ENCODE data around the gene EXD2. TPM values are rescaled to one million over a fixed set of nuclear protein-coding genes. Genes with fewer than 3 reads are reported as not detected.

EXD2 gene
- total and polyA plus RNA-seq, 2 of the 13 experiments (the other 11 are each of a cell fraction or from before 2014, with no cell fraction given) = 9.5 to 15.1 TPM

DNA sequence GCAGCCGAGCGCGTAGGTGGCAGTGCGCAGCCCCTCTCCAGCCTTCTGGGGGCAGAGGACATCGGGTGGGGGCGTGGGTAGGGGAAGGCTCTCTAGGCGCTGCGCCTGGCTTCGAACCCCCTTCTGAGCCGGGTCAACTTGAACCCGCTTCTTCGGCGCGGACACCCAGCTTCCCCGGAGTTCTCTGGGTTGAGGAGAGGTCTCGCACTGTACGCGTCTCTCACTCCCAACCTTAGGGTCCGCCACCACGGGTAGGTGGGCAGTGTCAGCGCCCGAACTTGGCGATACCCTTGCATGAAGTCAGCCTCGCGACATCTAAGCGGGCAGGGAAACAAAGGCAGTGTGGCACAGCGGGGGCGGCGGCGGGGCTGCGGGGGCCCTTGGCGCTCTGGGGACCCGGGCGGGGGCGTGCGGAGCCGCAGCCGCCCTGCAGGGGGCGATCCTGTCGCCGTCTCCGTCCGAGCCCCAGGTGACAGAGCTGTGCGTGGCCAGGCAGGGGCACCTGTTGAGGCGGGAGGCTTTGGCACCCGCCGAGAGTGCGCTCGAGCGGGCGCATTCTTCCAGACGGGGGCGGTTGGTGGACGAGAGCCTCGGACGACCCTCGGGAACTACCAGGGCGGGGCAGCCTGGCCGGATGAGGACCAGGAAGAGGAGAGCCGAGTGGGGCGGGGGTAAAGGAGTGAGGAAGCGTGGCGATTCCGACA lies 69.7 kb downstream of the EXD2 start (continued):
- TF ChIP-seq ZNF772 (CRISPR knock-in tag; IDR thresholded peaks at IDR 0.05) = 0 out of 2 replicates have a peak, but pooled peaks have one; percentile 7
- no peak for TF ChIP-seq ZBTB1 (CRISPR knock-in tag; IDR thresholded peaks at IDR 0.05; ENCODE audit: borderline replicate concordance)
- peak; percentile 11; the same call in 1 of the 2 replicates for TF ChIP-seq PHF8 (CRISPR knock-in tag; IDR thresholded peaks at IDR 0.05)
- TF ChIP-seq ZNF556 (CRISPR knock-in tag; IDR thresholded peaks at IDR 0.05; ENCODE audit: borderline replicate concordance) = 0 out of 2 replicates have a peak, but pooled peaks have one; percentile 28
- 0 out of 2 replicates have a peak, but pooled peaks have one; percentile 18 for TF ChIP-seq KDM5B (CRISPR knock-in tag; IDR thresholded peaks at IDR 0.05; ENCODE audit: borderline replicate concordance)
- TF ChIP-seq, protein P1, sequence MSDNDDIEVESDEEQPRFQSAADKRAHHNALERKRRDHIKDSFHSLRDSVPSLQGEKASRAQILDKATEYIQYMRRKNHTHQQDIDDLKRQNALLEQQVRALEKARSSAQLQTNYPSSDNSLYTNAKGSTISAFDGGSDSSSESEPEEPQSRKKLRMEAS (IDR thresholded peaks at IDR 0.05) = peak; percentile 35; the same call in 1 of the 2 replicates
- 0 out of 2 replicates have a peak, but pooled peaks have one; percentile 30 for TF ChIP-seq ZSCAN21 (CRISPR knock-in tag; IDR thresholded peaks at IDR 0.05; ENCODE audit: borderline replicate concordance)
- 0 out of 2 replicates have a peak, but pooled peaks have one; percentile 45 for TF ChIP-seq ZNF446 (CRISPR knock-in tag; IDR thresholded peaks at IDR 0.05)
- no peak for TF ChIP-seq ZNF121 (CRISPR knock-in tag; IDR thresholded peaks at IDR 0.05)
- TF ChIP-seq, protein P2, sequence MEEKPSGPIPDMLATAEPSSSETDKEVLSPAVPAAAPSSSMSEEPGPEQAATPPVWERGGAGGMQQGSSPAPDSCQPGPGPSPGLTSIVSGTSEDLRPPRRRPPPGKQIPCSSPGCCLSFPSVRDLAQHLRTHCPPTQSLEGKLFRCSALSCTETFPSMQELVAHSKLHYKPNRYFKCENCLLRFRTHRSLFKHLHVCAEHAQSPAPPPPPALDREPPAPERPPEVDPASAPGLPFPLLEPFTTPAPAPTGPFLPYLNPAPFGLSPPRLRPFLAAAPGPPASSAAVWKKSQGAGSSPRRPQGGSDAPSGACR (CRISPR knock-in tag; IDR thresholded peaks at IDR 0.05) = 0 out of 2 replicates have a peak, but pooled peaks have one; percentile 26
- TF ChIP-seq IKZF1 (IDR thresholded peaks at IDR 0.05) = no peak
- peak; percentile 38 for TF ChIP-seq XRCC5 (optimal IDR thresholded peaks at IDR 0.05; ENCODE audit: low read length)
- TF ChIP-seq ZNF777 (CRISPR knock-in tag; IDR thresholded peaks at IDR 0.05) = peak; percentile 69; the same call in 1 of the 2 replicates
- TF ChIP-seq, protein P3, sequence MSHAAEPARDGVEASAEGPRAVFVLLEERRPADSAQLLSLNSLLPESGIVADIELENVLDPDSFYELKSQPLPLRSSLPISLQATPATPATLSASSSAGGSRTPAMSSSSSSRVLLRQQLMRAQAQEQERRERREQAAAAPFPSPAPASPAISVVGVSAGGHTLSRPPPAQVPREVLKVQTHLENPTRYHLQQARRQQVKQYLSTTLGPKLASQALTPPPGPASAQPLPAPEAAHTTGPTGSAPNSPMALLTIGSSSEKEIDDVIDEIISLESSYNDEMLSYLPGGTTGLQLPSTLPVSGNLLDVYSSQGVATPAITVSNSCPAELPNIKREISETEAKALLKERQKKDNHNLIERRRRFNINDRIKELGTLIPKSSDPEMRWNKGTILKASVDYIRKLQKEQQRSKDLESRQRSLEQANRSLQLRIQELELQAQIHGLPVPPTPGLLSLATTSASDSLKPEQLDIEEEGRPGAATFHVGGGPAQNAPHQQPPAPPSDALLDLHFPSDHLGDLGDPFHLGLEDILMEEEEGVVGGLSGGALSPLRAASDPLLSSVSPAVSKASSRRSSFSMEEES (CRISPR knock-in tag; IDR thresholded peaks at IDR 0.05) = no peak
- 0 out of 2 replicates have a peak, but pooled peaks have one; percentile 30 for TF ChIP-seq KDM3A (CRISPR knock-in tag; IDR thresholded peaks at IDR 0.05; ENCODE audit: low read depth)
- no peak for TF ChIP-seq TP53 (CRISPR knock-in tag; conservative IDR thresholded peaks at IDR 0.05)
- TF ChIP-seq TGIF2 (CRISPR knock-in tag; IDR thresholded peaks at IDR 0.05) = 0 out of 2 replicates have a peak, but pooled peaks have one; percentile 47
- TF ChIP-seq HDAC1 (CRISPR knock-in tag; IDR thresholded peaks at IDR 0.05) = peak; percentile 44; the same call in 1 of the 2 replicates
- no peak for TF ChIP-seq HOXD1 (CRISPR knock-in tag; IDR thresholded peaks at IDR 0.05)
- no peak for TF ChIP-seq SIX1 (CRISPR knock-in tag; IDR thresholded peaks at IDR 0.05; ENCODE audit: borderline replicate concordance)
- 0 out of 2 replicates have a peak, but pooled peaks have one; percentile 23 for TF ChIP-seq BORCS8-MEF2B (CRISPR knock-in tag; IDR thresholded peaks at IDR 0.05)
- peak; percentile 28; the same call in 1 of the 2 replicates for TF ChIP-seq SALL1 (CRISPR knock-in tag; IDR thresholded peaks at IDR 0.05)
- 0 out of 2 replicates have a peak, but pooled peaks have one; percentile 27 for TF ChIP-seq ZNF563 (CRISPR knock-in tag; IDR thresholded peaks at IDR 0.05)
- TF ChIP-seq MTA1 (CRISPR knock-in tag; IDR thresholded peaks at IDR 0.05; ENCODE audit: borderline replicate concordance) = peak; percentile 68; the same call in 1 of the 2 replicates
- no peak for TF ChIP-seq PPARG (CRISPR knock-in tag; conservative IDR thresholded peaks at IDR 0.05)
- TF ChIP-seq, protein P4, sequence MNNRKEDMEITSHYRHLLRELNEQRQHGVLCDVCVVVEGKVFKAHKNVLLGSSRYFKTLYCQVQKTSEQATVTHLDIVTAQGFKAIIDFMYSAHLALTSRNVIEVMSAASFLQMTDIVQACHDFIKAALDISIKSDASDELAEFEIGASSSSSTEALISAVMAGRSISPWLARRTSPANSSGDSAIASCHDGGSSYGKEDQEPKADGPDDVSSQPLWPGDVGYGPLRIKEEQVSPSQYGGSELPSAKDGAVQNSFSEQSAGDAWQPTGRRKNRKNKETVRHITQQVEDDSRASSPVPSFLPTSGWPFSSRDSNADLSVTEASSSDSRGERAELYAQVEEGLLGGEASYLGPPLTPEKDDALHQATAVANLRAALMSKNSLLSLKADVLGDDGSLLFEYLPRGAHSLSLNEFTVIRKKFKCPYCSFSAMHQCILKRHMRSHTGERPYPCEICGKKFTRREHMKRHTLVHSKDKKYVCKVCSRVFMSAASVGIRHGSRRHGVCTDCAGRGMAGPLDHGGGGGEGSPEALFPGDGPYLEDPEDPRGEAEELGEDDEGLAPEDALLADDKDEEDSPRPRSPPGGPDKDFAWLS (CRISPR knock-in tag; IDR thresholded peaks at IDR 0.05; ENCODE audit: borderline replicate concordance) = 0 out of 2 replicates have a peak, but pooled peaks have one; percentile 62
- 0 out of 2 replicates have a peak, but pooled peaks have one; percentile 9 for TF ChIP-seq GABPA (IDR thresholded peaks at IDR 0.05; ENCODE audit: low read depth, low read length)
- no peak for TF ChIP-seq GABPA (CRISPR knock-in tag; IDR thresholded peaks at IDR 0.05; ENCODE audit: low read depth)

Measured in HepG2 (cell line).